Hepatocyte (in vitro differentiated cells): ENCODE results near the gene HLF. TPM values are rescaled to one million over a fixed set of nuclear protein-coding genes. Genes with fewer than 3 reads are reported as not detected.

Experiments
- DNase-seq: peaks from one replicate; pipeline ENCODE4 v3.0.0-alpha.2; 2016; ENCODE audit warnings: low spot score
- H2AFZ ChIP-seq: fragments of 200-600 bp; sonication (generic); 2 replicates; pipeline ENCODE4 v1.6.0; 2016; ENCODE audit warnings: antibody characterized with exemption, mild to moderate bottlenecking
- H3K27ac ChIP-seq: fragments of 200-600 bp; sonication (generic); 2 replicates; pipeline ENCODE4 v1.5.1; 2016; ENCODE audit warnings: mild to moderate bottlenecking
- H3K27me3 ChIP-seq: fragments of 200-600 bp; sonication (generic); 2 replicates; pipeline ENCODE4 v1.6.1; 2016
- H3K36me3 ChIP-seq: fragments of 200-600 bp; sonication (generic); replicated peaks from 2 replicates; pipeline ENCODE4 v1.5.1; 2016; ENCODE audit warnings: low read depth; ENCODE audit not compliant: insufficient read depth
- H3K4me1 ChIP-seq: fragments of 200-600 bp; sonication (generic); 2 replicates; pipeline ENCODE4 v1.5.1; 2016; ENCODE audit warnings: mild to moderate bottlenecking, moderate library complexity; ENCODE audit not compliant: insufficient read depth
- H3K4me2 ChIP-seq: fragments of 200-600 bp; sonication (generic); 2 replicates; pipeline ENCODE4 v1.6.0; 2016
- H3K4me3 ChIP-seq: fragments of 200-600 bp; sonication (generic); 2 replicates; pipeline ENCODE4 v1.5.1; 2016; ENCODE audit warnings: mild to moderate bottlenecking
- H3K79me2 ChIP-seq: fragments of 200-600 bp; sonication (generic); 2 replicates; pipeline ENCODE4 v1.6.0; 2017; ENCODE audit warnings: mild to moderate bottlenecking
- H3K9me2 ChIP-seq: fragments of 200-600 bp; sonication (generic); replicated peaks from 2 replicates; pipeline ENCODE4 v1.6.0; 2017; ENCODE audit warnings: mild to moderate bottlenecking; ENCODE audit not compliant: insufficient read depth
- H3K9me3 ChIP-seq: fragments of 200-600 bp; sonication (generic); 2 replicates; pipeline ENCODE4 v1.5.1; 2016; ENCODE audit warnings: low read depth, mild to moderate bottlenecking
- H4K20me1 ChIP-seq: fragments of 200-600 bp; sonication (generic); 2 replicates; pipeline ENCODE4 v1.6.0; 2016; ENCODE audit warnings: mild to moderate bottlenecking; ENCODE audit not compliant: insufficient read depth, poor library complexity, severe bottlenecking
- CTCF ChIP-seq: fragments of 200-600 bp; sonication (generic); IDR thresholded peaks from 2 replicates; pipeline ENCODE4 v1.5.1; 2016; ENCODE audit warnings: antibody characterized with exemption, mild to moderate bottlenecking; ENCODE audit not compliant: poor library complexity
- EZH2 ChIP-seq: fragments of 200-600 bp; sonication (generic); IDR thresholded peaks from 2 replicates; pipeline ENCODE4 v1.6.1; 2016; ENCODE audit warnings: antibody characterized with exemption, mild to moderate bottlenecking, borderline replicate concordance
- EZH2phosphoT487 ChIP-seq: fragments of 200-600 bp; sonication (generic); IDR thresholded peaks from one replicate; pipeline ENCODE4 v1.6.1; 2018; ENCODE audit warnings: antibody characterized with exemption, mild to moderate bottlenecking, low read depth, moderate library complexity; ENCODE audit not compliant: unreplicated experiment, severe bottlenecking
- WGBS: methylation state at CpG from one replicate; pipeline ENCODE4 v1.1.6; 2016; ENCODE audit warnings: low lambda C conversion rate; ENCODE audit errors: missing lambda C conversion rate; 5-methylcytosine and 5-hydroxymethylcytosine counted together
- polyA plus RNA-seq: library from polyadenylated mRNA; unstranded; fragments of >200 nt; fragmentation: Nextera tagmentation; extraction: Ambion mirVana; gene quantifications from 2 replicates; pipeline ENCODE4 v1.2.1, GENCODE V29; 2016
- total RNA-seq: library from RNA; depleted of rRNA; stranded (reverse); fragments of >200 nt; gene quantifications from 2 replicates; pipeline ENCODE4 v1.2.3, GENCODE V29; 2014

HLF gene
- total and polyA plus RNA-seq, 2 experiments from 2014 or later = 0.48 to 0.60 TPM

GRCh38 chr17:55278173-55278961 is 13.6 kb downstream of the HLF start:
- Histone ChIP-seq H3K4me1 (no peaks in the 10 kb centered on the region), H3K79me2 (no peaks in the 10 kb centered on the region), H3K36me3 (no peaks in the 10 kb centered on the region), H3K4me2 (no peak overlapping the region), H3K4me3 (no peak overlapping the region), H3K9me3 (no peaks in the 10 kb centered on the region), H3K27me3 (peaks cover 3% of the 10 kb centered on the region), H3K9me2 (no peaks in the 10 kb centered on the region), H4K20me1 (no peaks in the 10 kb centered on the region), H3K27ac (no peak overlapping the region), H2AFZ (no peak overlapping the region)
- TF ChIP-seq EZH2phosphoT487 (no peak), EZH2 (no peak), CTCF (no peak)
- WGBS = 65% methylated on average over 2 of the region's 2 CpGs
- DNase-seq = no peak

GRCh38 chr17:55279203-55279602 is 14.4 kb downstream of the HLF start:
- no peak overlapping the region for H2AFZ ChIP-seq
- no peak overlapping the region for H3K27ac ChIP-seq
- no peak for DNase-seq
- H4K20me1 ChIP-seq = no peaks in the 10 kb centered on the region
- no peaks in the 10 kb centered on the region for H3K9me2 ChIP-seq
- TF ChIP-seq CTCF (no peak), EZH2 (no peak), EZH2phosphoT487 (no peak)
- H3K4me3 ChIP-seq = no peak overlapping the region
- no peak overlapping the region for H3K4me2 ChIP-seq
- no peaks in the 10 kb centered on the region for H3K79me2 ChIP-seq
- WGBS = 98% methylated on average over 1 of the region's 1 CpG
- peaks cover 3% of the 10 kb centered on the region for H3K27me3 ChIP-seq
- H3K9me3 ChIP-seq = no peaks in the 10 kb centered on the region
- no peaks in the 10 kb centered on the region for H3K36me3 ChIP-seq
- H3K4me1 ChIP-seq = no peaks in the 10 kb centered on the region

GRCh38 chr17:55279788-55280187 is 15.0 kb downstream of the HLF start:
- Histone ChIP-seq H3K36me3 (no peaks in the 10 kb centered on the region), H3K9me3 (no peaks in the 10 kb centered on the region), H3K79me2 (no peaks in the 10 kb centered on the region), H4K20me1 (no peaks in the 10 kb centered on the region), H3K4me3 (no peak overlapping the region), H3K9me2 (no peaks in the 10 kb centered on the region), H3K4me2 (no peak overlapping the region), H3K27ac (no peak overlapping the region), H3K27me3 (peaks cover 3% of the 10 kb centered on the region), H3K4me1 (peaks cover 5% of the 10 kb centered on the region), H2AFZ (no peak overlapping the region)
- DNase-seq = no peak
- 77% methylated on average over 2 of the region's 2 CpGs for WGBS
- no peak for TF ChIP-seq EZH2phosphoT487
- no peak for TF ChIP-seq EZH2
- no peak for TF ChIP-seq CTCF
